Neuronal stem cell (in vitro differentiated cells): Measurements from ENCODE around the gene TLE1.
"Not testable (repeated sequence)": the region's sequence is repeated elsewhere in the genome, so short reads cannot be mapped to it uniquely, and the experiment has no call there.

Source experiments
- DNase-seq: peaks from one replicate; pipeline ENCODE4 v3.0.0-alpha.2; 2013; ENCODE audit warnings: low spot score
- H2AFZ ChIP-seq: one replicate; pipeline ENCODE4 v1.6.1; 2013; ENCODE audit warnings: mild to moderate bottlenecking, low read length, inconsistent platforms
- H2AK5ac ChIP-seq: 2 replicates; pipeline ENCODE4 v1.6.1; 2013; ENCODE audit warnings: low read depth, mild to moderate bottlenecking, inconsistent platforms, low read length, moderate library complexity, mixed read lengths
- H2BK120ac ChIP-seq: 2 replicates; pipeline ENCODE4 v1.6.1; 2013; ENCODE audit warnings: low read depth, mild to moderate bottlenecking, inconsistent platforms, low read length, moderate library complexity, mixed read lengths
- H2BK12ac ChIP-seq: one replicate; pipeline ENCODE4 v1.6.1; 2013; ENCODE audit warnings: low read length, inconsistent platforms
- H2BK15ac ChIP-seq: 2 replicates; pipeline ENCODE4 v1.6.1; 2013; ENCODE audit warnings: mild to moderate bottlenecking, low read length, inconsistent platforms, mixed read lengths
- H2BK5ac ChIP-seq: one replicate; pipeline ENCODE4 v1.6.1; 2013; ENCODE audit warnings: inconsistent platforms, mild to moderate bottlenecking, low read length, moderate library complexity
- H3K14ac ChIP-seq: one replicate; pipeline ENCODE4 v1.6.1; 2013; ENCODE audit warnings: low read length, inconsistent platforms
- H3K18ac ChIP-seq: 2 replicates; pipeline ENCODE4 v1.6.1; 2013; ENCODE audit warnings: low read length, inconsistent platforms
- H3K23ac ChIP-seq: 2 replicates; pipeline ENCODE4 v1.6.1; 2013; ENCODE audit warnings: low read depth, mild to moderate bottlenecking, mixed read lengths, low read length, inconsistent platforms; ENCODE audit not compliant: poor library complexity
- H3K27ac ChIP-seq: replicated peaks from 3 replicates; pipeline ENCODE4 v1.5.1; 2013; ENCODE audit warnings: low read length, inconsistent platforms
- H3K27me3 ChIP-seq, 3 experiments: 2 replicates each; pipeline ENCODE4 v1.6.1; 2013; ENCODE audit warnings: low read length in 3 of 3, mild to moderate bottlenecking in 2 of 3, inconsistent platforms in 1 of 3, low read depth in 1 of 3, mixed read lengths in 1 of 3, moderate library complexity in 1 of 3; ENCODE audit not compliant: control insufficient read depth in 3 of 3, insufficient read depth in 3 of 3
- H3K36me3 ChIP-seq, 2 donors: replicated peaks in 1 of 2; 2 replicates each; pipeline ENCODE4 v1.6.1; 2013; ENCODE audit warnings: low read length in 2 of 2; ENCODE audit not compliant: control insufficient read depth in 2 of 2, insufficient read depth in 2 of 2
- H3K4ac ChIP-seq: 2 replicates; pipeline ENCODE4 v1.6.1; 2013; ENCODE audit warnings: inconsistent platforms, mild to moderate bottlenecking, low read length, moderate library complexity
- H3K4me1 ChIP-seq, 2 donors: 1 replicate in 1 of 2; 2 replicates in 1 of 2; pipeline ENCODE4 v1.6.1; 2013; ENCODE audit warnings: low read length in 2 of 2, low read depth in 1 of 2; ENCODE audit not compliant: control insufficient read depth in 2 of 2, insufficient read depth in 1 of 2
- H3K4me2 ChIP-seq: one replicate; pipeline ENCODE4 v1.6.1; 2013; ENCODE audit warnings: mild to moderate bottlenecking, low read length, inconsistent platforms; ENCODE audit not compliant: insufficient read depth, poor library complexity, severe bottlenecking
- H3K4me3 ChIP-seq, 2 donors: 2 replicates each; pipeline ENCODE4 v1.5.1; 2013; ENCODE audit warnings: low read length in 2 of 2, mild to moderate bottlenecking in 2 of 2, inconsistent platforms in 1 of 2, moderate library complexity in 1 of 2
- H3K79me1 ChIP-seq: one replicate; pipeline ENCODE4 v1.6.1; 2013; ENCODE audit warnings: low read depth, mild to moderate bottlenecking, inconsistent platforms, low read length, moderate library complexity
- H3K9ac ChIP-seq: one replicate; pipeline ENCODE4 v1.6.1; 2013; ENCODE audit warnings: mild to moderate bottlenecking, low read depth, low read length, inconsistent platforms; ENCODE audit not compliant: poor library complexity
- H3K9me3 ChIP-seq, 2 donors: replicated peaks in 1 of 2; 2 replicates each; pipeline versions ENCODE3 to v1.6.1; 2013; ENCODE audit warnings: low read length in 2 of 2, mild to moderate bottlenecking in 2 of 2, inconsistent platforms in 1 of 2, low read depth in 1 of 2, mixed read lengths in 1 of 2, moderate library complexity in 1 of 2; ENCODE audit not compliant: control insufficient read depth in 2 of 2, insufficient read depth in 1 of 2
- H4K8ac ChIP-seq: one replicate; pipeline ENCODE4 v1.6.1; 2013; ENCODE audit warnings: low read depth, mild to moderate bottlenecking, inconsistent platforms, low read length, moderate library complexity
- H4K91ac ChIP-seq: one replicate; pipeline ENCODE4 v1.6.1; 2013; ENCODE audit warnings: low read length, low read depth, mild to moderate bottlenecking, inconsistent platforms; ENCODE audit not compliant: poor library complexity
- WGBS, 2 donors: extraction: QIAGEN DNeasy Blood & Tissue Kit; methylation state at CpG; one replicate each; pipeline ENCODE4 v1.1.7; 2013; ENCODE audit warnings: missing lambda C conversion rate in 2 of 2, mixed read lengths in 1 of 2; ENCODE audit not compliant: insufficient read length in 2 of 2, insufficient replicate concordance in 1 of 2; ENCODE audit errors: extremely low coverage in 2 of 2; 5-methylcytosine and 5-hydroxymethylcytosine counted together

TLE1 gene

DNA sequence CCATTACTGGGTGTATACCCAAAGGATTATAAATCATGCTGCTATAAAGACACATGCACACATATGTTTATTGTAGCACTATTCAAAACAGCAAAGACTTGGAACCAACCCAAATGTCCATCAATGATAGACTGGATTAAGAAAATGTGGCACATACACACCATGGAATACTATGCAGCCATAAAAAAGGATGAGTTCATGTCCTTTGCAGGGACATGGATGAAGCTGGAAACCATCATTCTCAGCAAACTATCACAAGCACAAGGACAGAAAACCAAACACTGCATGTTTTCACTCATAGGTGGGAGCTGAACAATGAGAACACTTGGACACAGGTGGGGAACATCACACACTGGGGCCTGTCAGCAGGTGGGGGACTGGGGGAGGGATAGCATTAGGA is 83.1 kb downstream of the TLE1 start:
- H3K18ac ChIP-seq, H2AFZ ChIP-seq, H3K23ac ChIP-seq, H4K91ac ChIP-seq, H2BK120ac ChIP-seq, H2BK5ac ChIP-seq, H3K4me3 ChIP-seq, DNase-seq, H3K27ac ChIP-seq, H3K9me3 ChIP-seq, H3K27me3 ChIP-seq, H3K9ac ChIP-seq, H2BK12ac ChIP-seq, H3K79me1 ChIP-seq, H2AK5ac ChIP-seq, H2BK15ac ChIP-seq, H3K14ac ChIP-seq, H4K8ac ChIP-seq, H3K4me2 ChIP-seq, H3K4ac ChIP-seq: not testable (repeated sequence)
- Histone ChIP-seq H3K4me1 (peaks cover 12 to 13% of the 10 kb centered on the region in 2 donors), H3K36me3 (peaks cover under 1 to 58% of the 10 kb centered on the region in 2 donors)

- no peak overlapping the region for H3K27ac ChIP-seq
- WGBS, 2 donors, result no CpG with 5 or more reads among the region's 8 CpGs
- no peak overlapping the region for H3K14ac ChIP-seq
Observed at GRCh38 chr9:81605170-81605670, 84.1 kb downstream of the TLE1 start.

DNA sequence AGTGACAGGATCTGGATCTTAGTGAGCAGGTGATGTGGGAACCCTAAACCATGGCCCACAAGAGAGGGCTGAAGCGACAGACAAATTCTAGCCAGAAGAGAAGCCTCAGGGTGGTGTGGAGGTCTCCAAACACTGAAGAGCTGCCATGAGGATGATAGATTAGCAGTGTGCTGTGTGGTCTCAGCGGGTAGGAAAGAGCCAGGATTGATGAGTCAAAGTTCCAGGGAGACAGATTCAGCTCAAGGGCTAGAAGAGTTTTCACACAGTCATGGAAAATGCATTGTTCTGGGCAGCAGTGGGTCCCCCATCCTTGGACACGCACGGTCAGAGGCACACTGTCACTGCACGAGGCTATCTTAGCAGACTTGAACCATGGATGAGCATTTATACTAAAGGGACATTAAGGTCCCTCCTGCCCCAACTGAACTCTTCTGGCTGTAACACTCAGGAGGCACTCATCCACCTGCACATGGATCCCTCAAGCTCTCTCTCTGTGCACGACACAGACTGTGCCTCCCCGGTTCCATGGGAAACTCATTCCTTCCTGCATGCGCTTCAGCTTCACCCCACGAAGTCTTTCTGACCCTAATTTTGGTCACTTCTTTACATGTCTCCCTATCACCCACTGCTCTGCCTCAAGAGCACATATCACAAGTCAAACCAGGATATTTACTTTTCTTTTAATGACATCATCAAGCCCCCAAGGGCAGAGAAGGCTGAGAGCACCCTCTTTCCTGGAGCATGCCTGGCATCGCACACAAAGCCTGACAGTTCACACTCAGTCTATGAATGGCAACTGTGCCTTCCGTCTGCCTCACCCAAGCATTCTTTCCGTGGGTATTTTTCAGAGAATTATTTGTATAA is 84.8 kb downstream of the TLE1 start:
- peaks cover 4% of the 10 kb centered on the region in 2 donors for H3K4me1 ChIP-seq
- no CpG with 5 or more reads among the region's 12 CpGs for WGBS, 2 donors
- H2AK5ac ChIP-seq, result no peak overlapping the region
- H3K4ac ChIP-seq, result no peak overlapping the region
- no peak overlapping the region for H3K4me2 ChIP-seq
- no peaks in the 10 kb centered on the region for H3K79me1 ChIP-seq
- peaks cover 0 to 44% of the 10 kb centered on the region in 2 donors for H3K36me3 ChIP-seq
- no peak for DNase-seq
- H3K9me3 ChIP-seq, result no peaks in the 10 kb centered on the region
- no peak overlapping the region for H3K18ac ChIP-seq
- no peak overlapping the region for H3K9ac ChIP-seq
- H2BK15ac ChIP-seq, result no peak overlapping the region
- no peak overlapping the region for H2BK5ac ChIP-seq
- H4K8ac ChIP-seq, result no peak overlapping the region
- no peak overlapping the region for H3K4me3 ChIP-seq
- H3K14ac ChIP-seq, result no peak overlapping the region
- H2AFZ ChIP-seq, result no peak overlapping the region
- no peaks in the 10 kb centered on the region for H3K27me3 ChIP-seq
- no peak overlapping the region for H3K27ac ChIP-seq
- H2BK12ac ChIP-seq, result no peak overlapping the region
- H3K23ac ChIP-seq, result no peak overlapping the region
- no peak overlapping the region for H4K91ac ChIP-seq
- H2BK120ac ChIP-seq, result no peak overlapping the region

More at GRCh38 chr9:81605170-81605670, 84.1 kb downstream of the TLE1 start:
- Histone ChIP-seq H3K9me3 (no peaks in the 10 kb centered on the region), H3K27me3 (no peaks in the 10 kb centered on the region), H3K18ac (no peak overlapping the region), H3K36me3 (peaks cover 0 to 51% of the 10 kb centered on the region in 2 donors), H3K4me3 (no peak overlapping the region), H3K79me1 (no peaks in the 10 kb centered on the region), H3K23ac (no peak overlapping the region), H2AFZ (no peak overlapping the region), H2AK5ac (no peak overlapping the region), H4K8ac (no peak overlapping the region), H3K4ac (no peak overlapping the region), H3K4me2 (no peak overlapping the region), H2BK5ac (no peak overlapping the region), H3K4me1 (peaks cover 10 to 11% of the 10 kb centered on the region in 2 donors), H2BK15ac (no peak overlapping the region), H2BK12ac (no peak overlapping the region), H3K9ac (no peak overlapping the region), H4K91ac (no peak overlapping the region), H2BK120ac (no peak overlapping the region)
- no peak for DNase-seq

GRCh38 chr9:81602887-81603680 is 86.3 kb downstream of the TLE1 start:
- H2AFZ ChIP-seq, result no peak overlapping the region
- no peak overlapping the region for H3K4ac ChIP-seq
- no peak overlapping the region for H3K4me3 ChIP-seq
- no peak overlapping the region for H2BK12ac ChIP-seq
- no peak for DNase-seq
- H3K23ac ChIP-seq, result no peak overlapping the region
- no CpG with 5 or more reads among the region's 6 CpGs for WGBS, 2 donors
- no peak overlapping the region for H3K27ac ChIP-seq
- H2AK5ac ChIP-seq, result no peak overlapping the region
- H2BK15ac ChIP-seq, result no peak overlapping the region
- H3K9ac ChIP-seq, result no peak overlapping the region
- H2BK5ac ChIP-seq, result no peak overlapping the region
- no peak overlapping the region for H3K14ac ChIP-seq
- no peaks in the 10 kb centered on the region for H3K27me3 ChIP-seq
- no peak overlapping the region for H3K4me2 ChIP-seq
- H3K18ac ChIP-seq, result no peak overlapping the region
- no peak overlapping the region for H4K8ac ChIP-seq
- H3K36me3 ChIP-seq, result peaks cover 0 to 43% of the 10 kb centered on the region in 2 donors
- H3K79me1 ChIP-seq, result no peaks in the 10 kb centered on the region
- H3K9me3 ChIP-seq, result peaks cover 0 to 2% of the 10 kb centered on the region in 2 donors
- H3K4me1 ChIP-seq, result peaks cover 0 to 4% of the 10 kb centered on the region in 2 donors
- H4K91ac ChIP-seq, result no peak overlapping the region
- no peak overlapping the region for H2BK120ac ChIP-seq
